Astrocyte of the cerebellum (primary cell): Measurements from ENCODE around the gene ZNF524.

Experiments
- DNase-seq: peaks from one replicate; pipeline ENCODE4 v3.0.0-alpha.2; 2011; ENCODE audit warnings: low read depth
- H3K4me3 ChIP-seq: 2 replicates; pipeline ENCODE4 v1.5.1; 2011; ENCODE audit warnings: mild to moderate bottlenecking, low read depth, low read length, moderate library complexity
- CTCF ChIP-seq: IDR thresholded peaks from 2 replicates; pipeline ENCODE4 v1.5.1; 2012; ENCODE audit warnings: low read length, low read depth, moderate library complexity, mild to moderate bottlenecking; ENCODE audit errors: missing control alignments
- in situ Hi-C: cut with HindIII; loops from 2 replicates; pipeline ENCODE4 v1.10.0; 2017; ENCODE audit warnings: low sequenced_read_pairs

Gene ZNF524

GRCh38 chr19:55623130-55623529, 23.0 kb downstream of the ZNF524 start:
- no peak for TF ChIP-seq CTCF
- no peak overlapping the region for H3K4me3 ChIP-seq
- in situ Hi-C loops = loop anchor here (5.0 to 25.0 kb wide), 2 partner anchors 111 to 1161 kb away; partner anchors contain the start of genes CDC42EP5 and LENG9
- DNase-seq = no peak

- in situ Hi-C loops = loop anchor here (5.0 to 25.0 kb wide), 2 partner anchors 111 to 1161 kb away; partner anchors contain the start of genes CDC42EP5 and LENG9
- no peak for TF ChIP-seq CTCF
- no peak for DNase-seq
- peak overlapping the region; percentile 29 for H3K4me3 ChIP-seq
Observed at GRCh38 chr19:55623561-55623960, 23.5 kb downstream of the ZNF524 start.

GRCh38 chr19:55624109-55625003, 24.3 kb downstream of the ZNF524 start, which contains the start of gene ZNF784:
Gene ZNF784 (minus strand): TSS chr19:55624566. CDS start chr19:55624561, 5 bp downstream.
- in situ Hi-C loops = loop anchor here (5.0 to 25.0 kb wide), 2 partner anchors 112 to 1162 kb away; partner anchors contain the start of genes CDC42EP5 and LENG9

GRCh38 chr19:55625004-55625326, 24.9 kb downstream of the ZNF524 start:
- no peak for DNase-seq
- TF ChIP-seq CTCF = no peak
- H3K4me3 ChIP-seq = peak overlapping the region; percentile 59
- in situ Hi-C loops = no loop called here

More at GRCh38 chr19:55624109-55625003, 24.3 kb downstream of the ZNF524 start, which contains the start of gene ZNF784:
- no peak for TF ChIP-seq CTCF
- DNase-seq = peak; percentile 80
- peak within 1 kb of the TSS; percentile 59 for H3K4me3 ChIP-seq

GRCh38 chr19:55626350-55626749, 26.3 kb downstream of the ZNF524 start:
- no peak overlapping the region for H3K4me3 ChIP-seq
- in situ Hi-C loops = no loop called here
- TF ChIP-seq CTCF = no peak
- DNase-seq = no peak

GRCh38 chr19:55632463-55632834, 32.4 kb downstream of the ZNF524 start:
- no peak overlapping the region for H3K4me3 ChIP-seq
- DNase-seq = peak; percentile 97
- in situ Hi-C loops = no loop called here
- TF ChIP-seq CTCF = peak; percentile 80
